Measurements from ENCODE around the gene TRAPPC10.

TRAPPC10 gene

GRCh38 chr21:44019568-44019958 lies 7.5 kb downstream of the TRAPPC10 start:
- no peak for TF ChIP-seq ZNF274 (IDR thresholded peaks at IDR 0.05; ENCODE audit: low read depth, low read length)
- H3K4me3 ChIP-seq (ENCODE audit: low read length): no peak overlapping the region

- no peak overlapping the region for H3K4me3 ChIP-seq (ENCODE audit: low read length)
- no peak for TF ChIP-seq ZNF274 (IDR thresholded peaks at IDR 0.05; ENCODE audit: low read depth, low read length)
Measured at GRCh38 chr21:44020551-44020950, 8.4 kb downstream of the TRAPPC10 start.

GRCh38 chr21:44021064-44021463 lies 9.0 kb downstream of the TRAPPC10 start:
- no peak for TF ChIP-seq ZNF274 (IDR thresholded peaks at IDR 0.05; ENCODE audit: low read depth, low read length)
- H3K4me3 ChIP-seq (ENCODE audit: low read length): no peak overlapping the region

GRCh38 chr21:44024257-44024656 lies 12.1 kb downstream of the TRAPPC10 start:
- no peak for TF ChIP-seq ZNF274 (IDR thresholded peaks at IDR 0.05; ENCODE audit: low read depth, low read length)
- H3K4me3 ChIP-seq (ENCODE audit: low read length): no peak overlapping the region

GRCh38 chr21:44024887-44025353 lies 12.8 kb downstream of the TRAPPC10 start:
- TF ChIP-seq ZNF274 (IDR thresholded peaks at IDR 0.05; ENCODE audit: low read depth, low read length): no peak
- no peak overlapping the region for H3K4me3 ChIP-seq (ENCODE audit: low read length)

GRCh38 chr21:44027607-44028286 lies 15.6 kb downstream of the TRAPPC10 start:
- no peak overlapping the region for H3K4me3 ChIP-seq (ENCODE audit: low read length)
- TF ChIP-seq ZNF274 (IDR thresholded peaks at IDR 0.05; ENCODE audit: low read depth, low read length): no peak

GRCh38 chr21:44028287-44028659 lies 16.2 kb downstream of the TRAPPC10 start:
- no peak for TF ChIP-seq ZNF274 (IDR thresholded peaks at IDR 0.05; ENCODE audit: low read depth, low read length)

GRCh38 chr21:44029460-44030087 lies 17.5 kb downstream of the TRAPPC10 start:
- no peak overlapping the region for H3K4me3 ChIP-seq (ENCODE audit: low read length)
- TF ChIP-seq ZNF274 (IDR thresholded peaks at IDR 0.05; ENCODE audit: low read depth, low read length): no peak

More at GRCh38 chr21:44028287-44028659, 16.2 kb downstream of the TRAPPC10 start:
- H3K4me3 ChIP-seq (ENCODE audit: low read length): no peak overlapping the region

- no peak overlapping the region for H3K4me3 ChIP-seq (ENCODE audit: low read length)
- TF ChIP-seq ZNF274 (IDR thresholded peaks at IDR 0.05; ENCODE audit: low read depth, low read length): no peak
Measured at GRCh38 chr21:44035244-44035643, 23.1 kb downstream of the TRAPPC10 start.

GRCh38 chr21:44038063-44038462 lies 26.0 kb downstream of the TRAPPC10 start:
- TF ChIP-seq ZNF274 (IDR thresholded peaks at IDR 0.05; ENCODE audit: low read depth, low read length): no peak
- H3K4me3 ChIP-seq (ENCODE audit: low read length): no peak overlapping the region

- no peak overlapping the region for H3K4me3 ChIP-seq (ENCODE audit: low read length)
- no peak for TF ChIP-seq ZNF274 (IDR thresholded peaks at IDR 0.05; ENCODE audit: low read depth, low read length)
Measured at GRCh38 chr21:44039828-44040227, 27.7 kb downstream of the TRAPPC10 start.

GRCh38 chr21:44043613-44044012 lies 31.5 kb downstream of the TRAPPC10 start:
- H3K4me3 ChIP-seq (ENCODE audit: low read length): no peak overlapping the region
- TF ChIP-seq ZNF274 (IDR thresholded peaks at IDR 0.05; ENCODE audit: low read depth, low read length): no peak

- TF ChIP-seq ZNF274 (IDR thresholded peaks at IDR 0.05; ENCODE audit: low read depth, low read length): no peak
- H3K4me3 ChIP-seq (ENCODE audit: low read length): no peak overlapping the region
Measured at GRCh38 chr21:44046734-44047133, 34.6 kb downstream of the TRAPPC10 start.

- no peak overlapping the region for H3K4me3 ChIP-seq (ENCODE audit: low read length)
- no peak for TF ChIP-seq ZNF274 (IDR thresholded peaks at IDR 0.05; ENCODE audit: low read depth, low read length)
Measured at GRCh38 chr21:44047996-44048560, 36.0 kb downstream of the TRAPPC10 start.

- H3K4me3 ChIP-seq (ENCODE audit: low read length): no peak overlapping the region
- TF ChIP-seq ZNF274 (IDR thresholded peaks at IDR 0.05; ENCODE audit: low read depth, low read length): no peak
Measured at GRCh38 chr21:44049182-44049581, 37.1 kb downstream of the TRAPPC10 start.
